Measurements from ENCODE around the gene EIF5B. TPM values are rescaled to one million over a fixed set of nuclear protein-coding genes. Genes with fewer than 3 reads are reported as not detected.
A peak's percentile ranks its signal among the peaks of the same experiment; 100 is the strongest.

Gene EIF5B
- polyA plus RNA-seq, 3 donors, result 0.58 to 3.2 (median 1.5) TPM

DNA sequence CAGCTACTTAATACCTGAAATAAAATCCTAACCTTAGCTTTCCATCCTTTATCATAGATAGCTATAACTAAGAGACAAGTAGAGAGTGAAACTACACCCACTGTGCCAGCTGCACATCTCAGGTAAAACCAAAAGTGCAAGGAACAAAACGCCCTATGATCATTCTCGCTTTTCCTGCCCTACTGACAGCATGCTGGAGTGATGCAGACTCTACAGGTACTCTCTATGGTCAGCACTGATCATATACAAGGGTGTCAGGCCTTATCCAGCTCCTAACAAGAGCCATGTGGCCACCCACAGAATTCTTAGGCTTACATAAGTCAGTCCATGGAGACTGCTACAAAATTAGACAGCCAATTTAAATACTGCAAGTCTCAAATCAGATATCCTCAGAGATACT, 107.0 kb downstream of the EIF5B start:
- peaks cover 35 to 56% of the 10 kb centered on the region in 2 donors for H3K36me3 Mint-ChIP-seq
- no peak for DNase-seq
- Histone ChIP-seq H3K4me3 (replicated peaks in 1 of 3; ENCODE audit: low read depth in 2 of 3, low read length in 3 of 3) (no peak overlapping the region), H3K9ac (ENCODE audit: insufficient read depth, low read length, poor library complexity, severe bottlenecking) (no peak overlapping the region), H3K27ac (ENCODE audit: low read depth in 1 of 2, low read length in 2 of 2) (no peak overlapping the region), H3K4me2 (replicated peaks; ENCODE audit: extremely low read depth, low read length, poor library complexity, severe bottlenecking) (no peak overlapping the region), H3K79me2 (ENCODE audit: insufficient read depth, low read length) (peaks cover 6% of the 10 kb centered on the region), H3K4me1 (ENCODE audit: control insufficient read depth in 1 of 2, insufficient read depth in 2 of 2, low read length in 2 of 2) (no peaks in the 10 kb centered on the region), H3K36me3 (replicated peaks in 1 of 2; ENCODE audit: control insufficient read depth in 1 of 2, insufficient read depth in 2 of 2, low read length in 2 of 2) (peaks cover 52 to 85% of the 10 kb centered on the region in 2 donors), H3K9me3 (replicated peaks in 1 of 2; ENCODE audit: control insufficient read depth in 1 of 2, insufficient read depth in 1 of 2, low read length in 2 of 2) (no peaks in the 10 kb centered on the region), H4K20me1 (ENCODE audit: insufficient read depth, low read length) (peaks cover 5% of the 10 kb centered on the region), H3K27me3 (ENCODE audit: control insufficient read depth in 2 of 2, insufficient read depth in 2 of 2, low read length in 2 of 2) (no peaks in the 10 kb centered on the region), H2AFZ (ENCODE audit: insufficient read depth, low read depth, low read length, poor library complexity, severe bottlenecking) (no peak overlapping the region)
- H3K4me3 Mint-ChIP-seq, result no peak overlapping the region
- peaks cover 0 to 1% (median 0%) of the 10 kb centered on the region in 3 donors for H3K27me3 Mint-ChIP-seq (ENCODE audit: low read depth in 3 of 3)
- TF ChIP-seq, protein P1, sequence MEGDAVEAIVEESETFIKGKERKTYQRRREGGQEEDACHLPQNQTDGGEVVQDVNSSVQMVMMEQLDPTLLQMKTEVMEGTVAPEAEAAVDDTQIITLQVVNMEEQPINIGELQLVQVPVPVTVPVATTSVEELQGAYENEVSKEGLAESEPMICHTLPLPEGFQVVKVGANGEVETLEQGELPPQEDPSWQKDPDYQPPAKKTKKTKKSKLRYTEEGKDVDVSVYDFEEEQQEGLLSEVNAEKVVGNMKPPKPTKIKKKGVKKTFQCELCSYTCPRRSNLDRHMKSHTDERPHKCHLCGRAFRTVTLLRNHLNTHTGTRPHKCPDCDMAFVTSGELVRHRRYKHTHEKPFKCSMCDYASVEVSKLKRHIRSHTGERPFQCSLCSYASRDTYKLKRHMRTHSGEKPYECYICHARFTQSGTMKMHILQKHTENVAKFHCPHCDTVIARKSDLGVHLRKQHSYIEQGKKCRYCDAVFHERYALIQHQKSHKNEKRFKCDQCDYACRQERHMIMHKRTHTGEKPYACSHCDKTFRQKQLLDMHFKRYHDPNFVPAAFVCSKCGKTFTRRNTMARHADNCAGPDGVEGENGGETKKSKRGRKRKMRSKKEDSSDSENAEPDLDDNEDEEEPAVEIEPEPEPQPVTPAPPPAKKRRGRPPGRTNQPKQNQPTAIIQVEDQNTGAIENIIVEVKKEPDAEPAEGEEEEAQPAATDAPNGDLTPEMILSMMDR (IDR thresholded peaks at IDR 0.05), result no peak
- intact Hi-C loops (cut with micrococcal nuclease), result no loop called here
- H3K4me1 Mint-ChIP-seq, result no peaks in the 10 kb centered on the region
- H3K27ac Mint-ChIP-seq, result peak overlapping the region in 1 of 7 donors; percentile 42
- WGBS (ENCODE audit: insufficient coverage), result 100% methylated on average over 2 of the region's 2 CpGs
- no peaks in the 10 kb centered on the region for H3K9me3 Mint-ChIP-seq

DNA sequence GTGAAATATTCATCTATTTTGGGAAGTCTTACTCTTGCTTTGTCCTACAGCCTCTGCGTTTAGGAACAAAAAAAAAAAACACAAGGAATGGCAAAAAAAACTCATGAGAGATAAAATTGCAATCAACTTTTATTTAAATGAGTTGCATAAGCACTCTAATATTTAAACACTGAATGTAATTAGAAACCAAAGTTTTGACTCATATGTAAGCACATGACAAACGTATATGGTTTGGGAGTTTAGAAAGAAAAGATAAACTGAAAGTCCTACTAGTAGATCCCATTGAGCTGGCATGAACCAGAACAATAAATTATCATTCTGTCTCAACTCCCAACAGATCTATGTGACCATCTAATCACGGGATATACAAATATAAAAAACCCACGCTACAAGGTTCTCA, 107.9 kb downstream of the EIF5B start:
- Histone ChIP-seq H3K27me3 (ENCODE audit: control insufficient read depth in 2 of 2, insufficient read depth in 2 of 2, low read length in 2 of 2) (no peaks in the 10 kb centered on the region), H3K9ac (ENCODE audit: insufficient read depth, low read length, poor library complexity, severe bottlenecking) (no peak overlapping the region)

More for the DNA sequence above, 107.9 kb downstream of the EIF5B start:
- Histone ChIP-seq H3K4me1 (ENCODE audit: control insufficient read depth in 1 of 2, insufficient read depth in 2 of 2, low read length in 2 of 2) (no peaks in the 10 kb centered on the region), H3K9me3 (replicated peaks in 1 of 2; ENCODE audit: control insufficient read depth in 1 of 2, insufficient read depth in 1 of 2, low read length in 2 of 2) (no peaks in the 10 kb centered on the region), H3K79me2 (ENCODE audit: insufficient read depth, low read length) (peaks cover 6% of the 10 kb centered on the region), H2AFZ (ENCODE audit: insufficient read depth, low read depth, low read length, poor library complexity, severe bottlenecking) (no peak overlapping the region), H3K4me2 (replicated peaks; ENCODE audit: extremely low read depth, low read length, poor library complexity, severe bottlenecking) (no peak overlapping the region), H4K20me1 (ENCODE audit: insufficient read depth, low read length) (peaks cover 5% of the 10 kb centered on the region), H3K4me3 (replicated peaks in 1 of 3; ENCODE audit: low read depth in 2 of 3, low read length in 3 of 3) (no peak overlapping the region), H3K27ac (ENCODE audit: low read depth in 1 of 2, low read length in 2 of 2) (no peak overlapping the region), H3K36me3 (replicated peaks in 1 of 2; ENCODE audit: control insufficient read depth in 1 of 2, insufficient read depth in 2 of 2, low read length in 2 of 2) (peaks cover 58 to 77% of the 10 kb centered on the region in 2 donors)
- no peak for DNase-seq
- H3K4me3 Mint-ChIP-seq, result no peak overlapping the region
- H3K36me3 Mint-ChIP-seq, result peaks cover 35 to 57% of the 10 kb centered on the region in 2 donors
- H3K9me3 Mint-ChIP-seq, result no peaks in the 10 kb centered on the region
- peak overlapping the region in 1 of 7 donors; percentile 21 for H3K27ac Mint-ChIP-seq
- TF ChIP-seq, protein P1 (IDR thresholded peaks at IDR 0.05), result no peak
- no peaks in the 10 kb centered on the region for H3K4me1 Mint-ChIP-seq
- 100% methylated on average over 2 of the region's 4 CpGs for WGBS (ENCODE audit: insufficient coverage)
- intact Hi-C loops (cut with micrococcal nuclease), result no loop called here
- peaks cover 0 to 1% (median 0%) of the 10 kb centered on the region in 3 donors for H3K27me3 Mint-ChIP-seq (ENCODE audit: low read depth in 3 of 3)

Data from CD14-positive monocyte (primary cell).